OCI-LY7 (cell line): ENCODE measurements around the gene PLPP4.

Source experiments
- EZH2phosphoT487 ChIP-seq: fragments of 200-600 bp; sonication (generic); IDR thresholded peaks from 2 replicates; pipeline ENCODE4 v1.6.1; 2018; ENCODE audit warnings: low read depth, borderline replicate concordance, mild to moderate bottlenecking, mixed run types, antibody characterized with exemption, low read length, moderate library complexity, mixed read lengths
- TF ChIP-seq, protein P1 (sequence below): fragments of 200-600 bp; sonication (generic); conservative IDR thresholded peaks from 2 replicates; pipeline ENCODE4 v1.5.1; 2014; ENCODE audit warnings: mild to moderate bottlenecking, antibody characterized with exemption, low read length, moderate library complexity, mixed read lengths

DNA sequence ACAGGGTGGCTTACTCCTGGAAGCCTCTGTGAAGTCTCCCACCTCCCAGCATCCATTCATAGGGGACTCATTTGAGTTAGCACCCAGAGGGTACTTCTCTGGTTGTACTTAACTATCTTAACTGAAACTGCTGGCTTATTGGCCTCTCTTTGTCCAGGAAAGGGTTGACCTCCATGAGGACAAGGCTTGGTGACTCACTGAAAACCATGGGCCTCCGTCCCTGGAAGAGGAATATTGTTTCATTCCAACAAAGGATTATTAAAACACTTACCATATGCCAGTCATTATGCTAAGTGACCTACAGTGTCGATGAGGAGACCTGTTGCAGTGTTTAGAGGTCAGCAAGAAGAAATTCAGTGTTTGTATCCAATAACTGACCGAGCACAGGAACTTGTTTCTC lies 175.9 kb downstream of the PLPP4 start:
- TF ChIP-seq EZH2phosphoT487: no peak
- TF ChIP-seq, protein P1, sequence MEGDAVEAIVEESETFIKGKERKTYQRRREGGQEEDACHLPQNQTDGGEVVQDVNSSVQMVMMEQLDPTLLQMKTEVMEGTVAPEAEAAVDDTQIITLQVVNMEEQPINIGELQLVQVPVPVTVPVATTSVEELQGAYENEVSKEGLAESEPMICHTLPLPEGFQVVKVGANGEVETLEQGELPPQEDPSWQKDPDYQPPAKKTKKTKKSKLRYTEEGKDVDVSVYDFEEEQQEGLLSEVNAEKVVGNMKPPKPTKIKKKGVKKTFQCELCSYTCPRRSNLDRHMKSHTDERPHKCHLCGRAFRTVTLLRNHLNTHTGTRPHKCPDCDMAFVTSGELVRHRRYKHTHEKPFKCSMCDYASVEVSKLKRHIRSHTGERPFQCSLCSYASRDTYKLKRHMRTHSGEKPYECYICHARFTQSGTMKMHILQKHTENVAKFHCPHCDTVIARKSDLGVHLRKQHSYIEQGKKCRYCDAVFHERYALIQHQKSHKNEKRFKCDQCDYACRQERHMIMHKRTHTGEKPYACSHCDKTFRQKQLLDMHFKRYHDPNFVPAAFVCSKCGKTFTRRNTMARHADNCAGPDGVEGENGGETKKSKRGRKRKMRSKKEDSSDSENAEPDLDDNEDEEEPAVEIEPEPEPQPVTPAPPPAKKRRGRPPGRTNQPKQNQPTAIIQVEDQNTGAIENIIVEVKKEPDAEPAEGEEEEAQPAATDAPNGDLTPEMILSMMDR: no peak
